ENCODE data around the gene C1QTNF7.

C1QTNF7 gene

GRCh38 chr4:15488658-15489470 lies 61.0 kb downstream of the C1QTNF7 start:
- no peak overlapping the region for H3K4me3 ChIP-seq (ENCODE audit: low read length)
- no peak for TF ChIP-seq CTCF (conservative IDR thresholded peaks at IDR 0.05; ENCODE audit: low read length)
- DNase-seq (ENCODE audit: low read depth): peak; percentile 72

- TF ChIP-seq CTCF (conservative IDR thresholded peaks at IDR 0.05; ENCODE audit: low read length): no peak
- H3K4me3 ChIP-seq (ENCODE audit: low read length): no peak overlapping the region
- DNase-seq (ENCODE audit: low read depth): no peak
Observed at GRCh38 chr4:15489551-15489950, 61.7 kb downstream of the C1QTNF7 start.

- TF ChIP-seq CTCF (conservative IDR thresholded peaks at IDR 0.05; ENCODE audit: low read length): no peak
- no peak overlapping the region for H3K4me3 ChIP-seq (ENCODE audit: low read length)
- no peak for DNase-seq (ENCODE audit: low read depth)
Observed at GRCh38 chr4:15493411-15493810, 65.6 kb downstream of the C1QTNF7 start.

GRCh38 chr4:15495621-15496020 lies 67.8 kb downstream of the C1QTNF7 start:
- no peak overlapping the region for H3K4me3 ChIP-seq (ENCODE audit: low read length)
- no peak for DNase-seq (ENCODE audit: low read depth)
- no peak for TF ChIP-seq CTCF (conservative IDR thresholded peaks at IDR 0.05; ENCODE audit: low read length)

All from AG10803 (cell line).